Heart left ventricle (tissue), 13 donors: ENCODE data around the gene ZNF791.

Experiments used
- POLR2A ChIP-seq, 2 donors: fragments of 450-650 bp; IDR thresholded peaks; one replicate each; pipeline ENCODE4 v1.6.1; 2017; ENCODE audit warnings: antibody characterized with exemption in 2 of 2, mild to moderate bottlenecking in 2 of 2, moderate library complexity in 2 of 2
- TF ChIP-seq, protein P1 (sequence below), 12 donors: fragments of 200-600 bp; sonication (generic) in 4 of 12; IDR thresholded peaks; one replicate each; pipeline versions ENCODE4 v1.5.0 to v1.8.0; 2018 to 2022; ENCODE audit warnings: antibody characterized with exemption in 12 of 12, mild to moderate bottlenecking in 5 of 12
- donor health status: ischemic (EF 13 %, LVEDD 7.1; RV severe dilation, severe dysfunction).
- donor health status: DM: no; HTN: yes; CAD: no.
- donor health status: DM: no; HTN: no; CAD: no.
- donor health status: ischemic (EF 25% LVEDD 6.9; RV normal size, moderate dysfunction).
- donor health status: ischemic (EF 25% LVEDD 5.7; RV mildly dilated, moderate dysfunction).
- donor health status: ischemic (EF 35%, LVEDD 5.7; RV mildly dilated, moderate dysfunction).
- donor health status: nonischemic (EF 11% LVEDD 7.7; RV severe dilation, severe dysfunction).
- donor health status: DM: yes; HTN: yes; CAD: no.
- donor health status: PGD.
- donor health status: ischemic (EF 29% LVEDD 5.4; RV normal size, mild dysfunction).
- donor health status: nonischemic (EF 23%, LVEDD 6.1; RV moderate dilation, normal function).

GRCh38 chr19:12670159-12670928, 59.6 kb downstream of the ZNF791 start:
- TF ChIP-seq, protein P1, sequence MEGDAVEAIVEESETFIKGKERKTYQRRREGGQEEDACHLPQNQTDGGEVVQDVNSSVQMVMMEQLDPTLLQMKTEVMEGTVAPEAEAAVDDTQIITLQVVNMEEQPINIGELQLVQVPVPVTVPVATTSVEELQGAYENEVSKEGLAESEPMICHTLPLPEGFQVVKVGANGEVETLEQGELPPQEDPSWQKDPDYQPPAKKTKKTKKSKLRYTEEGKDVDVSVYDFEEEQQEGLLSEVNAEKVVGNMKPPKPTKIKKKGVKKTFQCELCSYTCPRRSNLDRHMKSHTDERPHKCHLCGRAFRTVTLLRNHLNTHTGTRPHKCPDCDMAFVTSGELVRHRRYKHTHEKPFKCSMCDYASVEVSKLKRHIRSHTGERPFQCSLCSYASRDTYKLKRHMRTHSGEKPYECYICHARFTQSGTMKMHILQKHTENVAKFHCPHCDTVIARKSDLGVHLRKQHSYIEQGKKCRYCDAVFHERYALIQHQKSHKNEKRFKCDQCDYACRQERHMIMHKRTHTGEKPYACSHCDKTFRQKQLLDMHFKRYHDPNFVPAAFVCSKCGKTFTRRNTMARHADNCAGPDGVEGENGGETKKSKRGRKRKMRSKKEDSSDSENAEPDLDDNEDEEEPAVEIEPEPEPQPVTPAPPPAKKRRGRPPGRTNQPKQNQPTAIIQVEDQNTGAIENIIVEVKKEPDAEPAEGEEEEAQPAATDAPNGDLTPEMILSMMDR (IDR thresholded peaks at IDR 0.05) = no peak
- TF ChIP-seq POLR2A (IDR thresholded peaks at IDR 0.05) = no peak
